HL-60 (cell line): Measurements from ENCODE around the gene SORCS1.

Experiments used
- GABPA ChIP-seq: IDR thresholded peaks from 2 replicates; pipeline ENCODE4 v1.6.1; 2012; ENCODE audit warnings: low read depth
- POLR2AphosphoS5 ChIP-seq: IDR thresholded peaks from 2 replicates; pipeline ENCODE4 v1.6.1; 2012; ENCODE audit warnings: low read depth
- SPI1 ChIP-seq: IDR thresholded peaks from 2 replicates; pipeline ENCODE4 v1.6.1; 2012; ENCODE audit warnings: low read depth, mild to moderate bottlenecking, borderline replicate concordance
- TF ChIP-seq, protein P1 (sequence below): IDR thresholded peaks from one replicate; pipeline ENCODE4 v1.5.1; 2011; ENCODE audit warnings: low read length, control low read depth, inconsistent platforms; ENCODE audit not compliant: insufficient read depth
- TF ChIP-seq, protein P2 (sequence below): IDR thresholded peaks from 2 replicates; pipeline ENCODE4 v1.6.1; 2012; ENCODE audit warnings: low read depth; ENCODE audit not compliant: insufficient replicate concordance

DNA sequence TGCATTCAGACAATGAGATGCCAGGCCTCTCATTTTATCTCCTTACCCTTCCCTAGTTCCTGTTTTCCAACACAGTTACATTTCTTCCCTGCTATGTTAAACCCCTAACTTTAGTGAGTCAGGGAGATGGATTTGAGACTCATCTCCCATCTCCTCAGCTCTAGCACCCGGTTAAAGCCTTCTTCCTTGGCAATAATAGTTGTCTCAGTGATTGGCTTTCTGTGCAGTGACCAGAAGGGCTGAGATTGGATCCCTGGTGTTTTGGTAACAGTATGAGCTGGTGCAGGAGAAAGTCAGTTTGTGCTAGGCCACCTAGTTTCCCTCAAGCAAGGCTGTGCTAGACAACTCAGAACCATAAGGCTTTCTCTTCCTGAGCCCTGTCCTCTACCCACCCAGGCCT is 212.5 kb downstream of the SORCS1 start:
- TF ChIP-seq, protein P1, sequence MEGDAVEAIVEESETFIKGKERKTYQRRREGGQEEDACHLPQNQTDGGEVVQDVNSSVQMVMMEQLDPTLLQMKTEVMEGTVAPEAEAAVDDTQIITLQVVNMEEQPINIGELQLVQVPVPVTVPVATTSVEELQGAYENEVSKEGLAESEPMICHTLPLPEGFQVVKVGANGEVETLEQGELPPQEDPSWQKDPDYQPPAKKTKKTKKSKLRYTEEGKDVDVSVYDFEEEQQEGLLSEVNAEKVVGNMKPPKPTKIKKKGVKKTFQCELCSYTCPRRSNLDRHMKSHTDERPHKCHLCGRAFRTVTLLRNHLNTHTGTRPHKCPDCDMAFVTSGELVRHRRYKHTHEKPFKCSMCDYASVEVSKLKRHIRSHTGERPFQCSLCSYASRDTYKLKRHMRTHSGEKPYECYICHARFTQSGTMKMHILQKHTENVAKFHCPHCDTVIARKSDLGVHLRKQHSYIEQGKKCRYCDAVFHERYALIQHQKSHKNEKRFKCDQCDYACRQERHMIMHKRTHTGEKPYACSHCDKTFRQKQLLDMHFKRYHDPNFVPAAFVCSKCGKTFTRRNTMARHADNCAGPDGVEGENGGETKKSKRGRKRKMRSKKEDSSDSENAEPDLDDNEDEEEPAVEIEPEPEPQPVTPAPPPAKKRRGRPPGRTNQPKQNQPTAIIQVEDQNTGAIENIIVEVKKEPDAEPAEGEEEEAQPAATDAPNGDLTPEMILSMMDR = no peak
- no peak for TF ChIP-seq SPI1
- TF ChIP-seq POLR2AphosphoS5 = no peak
- no peak for TF ChIP-seq GABPA
- TF ChIP-seq, protein P2, sequence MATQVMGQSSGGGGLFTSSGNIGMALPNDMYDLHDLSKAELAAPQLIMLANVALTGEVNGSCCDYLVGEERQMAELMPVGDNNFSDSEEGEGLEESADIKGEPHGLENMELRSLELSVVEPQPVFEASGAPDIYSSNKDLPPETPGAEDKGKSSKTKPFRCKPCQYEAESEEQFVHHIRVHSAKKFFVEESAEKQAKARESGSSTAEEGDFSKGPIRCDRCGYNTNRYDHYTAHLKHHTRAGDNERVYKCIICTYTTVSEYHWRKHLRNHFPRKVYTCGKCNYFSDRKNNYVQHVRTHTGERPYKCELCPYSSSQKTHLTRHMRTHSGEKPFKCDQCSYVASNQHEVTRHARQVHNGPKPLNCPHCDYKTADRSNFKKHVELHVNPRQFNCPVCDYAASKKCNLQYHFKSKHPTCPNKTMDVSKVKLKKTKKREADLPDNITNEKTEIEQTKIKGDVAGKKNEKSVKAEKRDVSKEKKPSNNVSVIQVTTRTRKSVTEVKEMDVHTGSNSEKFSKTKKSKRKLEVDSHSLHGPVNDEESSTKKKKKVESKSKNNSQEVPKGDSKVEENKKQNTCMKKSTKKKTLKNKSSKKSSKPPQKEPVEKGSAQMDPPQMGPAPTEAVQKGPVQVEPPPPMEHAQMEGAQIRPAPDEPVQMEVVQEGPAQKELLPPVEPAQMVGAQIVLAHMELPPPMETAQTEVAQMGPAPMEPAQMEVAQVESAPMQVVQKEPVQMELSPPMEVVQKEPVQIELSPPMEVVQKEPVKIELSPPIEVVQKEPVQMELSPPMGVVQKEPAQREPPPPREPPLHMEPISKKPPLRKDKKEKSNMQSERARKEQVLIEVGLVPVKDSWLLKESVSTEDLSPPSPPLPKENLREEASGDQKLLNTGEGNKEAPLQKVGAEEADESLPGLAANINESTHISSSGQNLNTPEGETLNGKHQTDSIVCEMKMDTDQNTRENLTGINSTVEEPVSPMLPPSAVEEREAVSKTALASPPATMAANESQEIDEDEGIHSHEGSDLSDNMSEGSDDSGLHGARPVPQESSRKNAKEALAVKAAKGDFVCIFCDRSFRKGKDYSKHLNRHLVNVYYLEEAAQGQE = no peak
